ENCODE measurements around the gene CTIF.

CTIF gene

GRCh38 chr18:48611203-48611602 lies 72.4 kb downstream of the CTIF start:
- H3K4me3 ChIP-seq (ENCODE audit: severe bottlenecking): no peak overlapping the region
- H3K4me1 ChIP-seq (ENCODE audit: insufficient read depth, poor library complexity, severe bottlenecking): no peaks in the 10 kb centered on the region
- no peak overlapping the region for H3K27ac ChIP-seq (ENCODE audit: poor library complexity, severe bottlenecking)
- no peak for DNase-seq (ENCODE audit: low spot score)
- TF ChIP-seq, protein P1, sequence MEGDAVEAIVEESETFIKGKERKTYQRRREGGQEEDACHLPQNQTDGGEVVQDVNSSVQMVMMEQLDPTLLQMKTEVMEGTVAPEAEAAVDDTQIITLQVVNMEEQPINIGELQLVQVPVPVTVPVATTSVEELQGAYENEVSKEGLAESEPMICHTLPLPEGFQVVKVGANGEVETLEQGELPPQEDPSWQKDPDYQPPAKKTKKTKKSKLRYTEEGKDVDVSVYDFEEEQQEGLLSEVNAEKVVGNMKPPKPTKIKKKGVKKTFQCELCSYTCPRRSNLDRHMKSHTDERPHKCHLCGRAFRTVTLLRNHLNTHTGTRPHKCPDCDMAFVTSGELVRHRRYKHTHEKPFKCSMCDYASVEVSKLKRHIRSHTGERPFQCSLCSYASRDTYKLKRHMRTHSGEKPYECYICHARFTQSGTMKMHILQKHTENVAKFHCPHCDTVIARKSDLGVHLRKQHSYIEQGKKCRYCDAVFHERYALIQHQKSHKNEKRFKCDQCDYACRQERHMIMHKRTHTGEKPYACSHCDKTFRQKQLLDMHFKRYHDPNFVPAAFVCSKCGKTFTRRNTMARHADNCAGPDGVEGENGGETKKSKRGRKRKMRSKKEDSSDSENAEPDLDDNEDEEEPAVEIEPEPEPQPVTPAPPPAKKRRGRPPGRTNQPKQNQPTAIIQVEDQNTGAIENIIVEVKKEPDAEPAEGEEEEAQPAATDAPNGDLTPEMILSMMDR (IDR thresholded peaks at IDR 0.05; ENCODE audit: poor library complexity, severe bottlenecking): no peak
- H3K36me3 ChIP-seq (ENCODE audit: low read depth): no peaks in the 10 kb centered on the region; the same call in 1 of the 2 replicates
- no peaks in the 10 kb centered on the region for H3K27me3 ChIP-seq (ENCODE audit: insufficient read depth, poor library complexity, severe bottlenecking)
- H3K9me3 ChIP-seq (ENCODE audit: severe bottlenecking): no peaks in the 10 kb centered on the region
- no peak for ATAC-seq (ENCODE audit: low read depth)

- Histone ChIP-seq H3K27ac (ENCODE audit: poor library complexity, severe bottlenecking) (no peak overlapping the region), H3K36me3 (ENCODE audit: low read depth) (no peaks in the 10 kb centered on the region; the same call in 1 of the 2 replicates), H3K4me1 (ENCODE audit: insufficient read depth, poor library complexity, severe bottlenecking) (no peaks in the 10 kb centered on the region), H3K27me3 (ENCODE audit: insufficient read depth, poor library complexity, severe bottlenecking) (no peaks in the 10 kb centered on the region), H3K4me3 (ENCODE audit: severe bottlenecking) (no peak overlapping the region), H3K9me3 (ENCODE audit: severe bottlenecking) (no peaks in the 10 kb centered on the region)
- TF ChIP-seq, protein P1 (IDR thresholded peaks at IDR 0.05; ENCODE audit: poor library complexity, severe bottlenecking): no peak
- DNase-seq (ENCODE audit: low spot score): no peak
- ATAC-seq (ENCODE audit: low read depth): no peak
Observed at GRCh38 chr18:48611785-48612480, 73.1 kb downstream of the CTIF start.

GRCh38 chr18:48612511-48612910 lies 73.7 kb downstream of the CTIF start:
- no peak overlapping the region for H3K4me3 ChIP-seq (ENCODE audit: severe bottlenecking)
- no peaks in the 10 kb centered on the region for H3K9me3 ChIP-seq (ENCODE audit: severe bottlenecking)
- no peaks in the 10 kb centered on the region; the same call in 1 of the 2 replicates for H3K36me3 ChIP-seq (ENCODE audit: low read depth)
- no peak overlapping the region for H3K27ac ChIP-seq (ENCODE audit: poor library complexity, severe bottlenecking)
- H3K27me3 ChIP-seq (ENCODE audit: insufficient read depth, poor library complexity, severe bottlenecking): no peaks in the 10 kb centered on the region
- ATAC-seq (ENCODE audit: low read depth): no peak
- TF ChIP-seq, protein P1 (IDR thresholded peaks at IDR 0.05; ENCODE audit: poor library complexity, severe bottlenecking): no peak
- H3K4me1 ChIP-seq (ENCODE audit: insufficient read depth, poor library complexity, severe bottlenecking): no peaks in the 10 kb centered on the region
- no peak for DNase-seq (ENCODE audit: low spot score)

DNA sequence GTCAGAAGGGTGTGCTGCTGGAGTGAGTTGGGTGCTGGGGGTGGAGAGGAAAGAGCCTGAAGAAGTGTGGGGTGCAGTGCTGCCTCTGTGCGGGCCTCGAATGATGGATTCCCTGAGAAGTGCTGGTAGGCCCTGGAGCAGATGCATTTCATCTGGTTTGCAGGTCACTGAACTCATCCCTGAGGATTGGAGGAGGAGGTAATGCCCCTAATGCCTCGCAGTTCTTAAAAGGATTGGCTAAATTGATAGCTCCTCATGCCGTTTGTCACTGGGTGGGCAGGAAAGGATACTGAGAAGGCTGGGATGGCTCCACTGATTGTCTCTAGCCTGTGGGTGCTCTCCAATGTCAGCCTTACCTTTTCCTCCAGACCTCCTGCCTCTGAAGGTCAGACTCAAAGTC lies 74.1 kb downstream of the CTIF start:
- no peaks in the 10 kb centered on the region; the same call in 1 of the 2 replicates for H3K36me3 ChIP-seq (ENCODE audit: low read depth)
- TF ChIP-seq, protein P1 (IDR thresholded peaks at IDR 0.05; ENCODE audit: poor library complexity, severe bottlenecking): no peak
- H3K4me1 ChIP-seq (ENCODE audit: insufficient read depth, poor library complexity, severe bottlenecking): no peaks in the 10 kb centered on the region
- DNase-seq (ENCODE audit: low spot score): no peak
- H3K9me3 ChIP-seq (ENCODE audit: severe bottlenecking): no peaks in the 10 kb centered on the region
- ATAC-seq (ENCODE audit: low read depth): no peak
- H3K4me3 ChIP-seq (ENCODE audit: severe bottlenecking): no peak overlapping the region
- no peak overlapping the region for H3K27ac ChIP-seq (ENCODE audit: poor library complexity, severe bottlenecking)
- no peaks in the 10 kb centered on the region for H3K27me3 ChIP-seq (ENCODE audit: insufficient read depth, poor library complexity, severe bottlenecking)
